ENCODE data around the gene MTRR.

DNA sequence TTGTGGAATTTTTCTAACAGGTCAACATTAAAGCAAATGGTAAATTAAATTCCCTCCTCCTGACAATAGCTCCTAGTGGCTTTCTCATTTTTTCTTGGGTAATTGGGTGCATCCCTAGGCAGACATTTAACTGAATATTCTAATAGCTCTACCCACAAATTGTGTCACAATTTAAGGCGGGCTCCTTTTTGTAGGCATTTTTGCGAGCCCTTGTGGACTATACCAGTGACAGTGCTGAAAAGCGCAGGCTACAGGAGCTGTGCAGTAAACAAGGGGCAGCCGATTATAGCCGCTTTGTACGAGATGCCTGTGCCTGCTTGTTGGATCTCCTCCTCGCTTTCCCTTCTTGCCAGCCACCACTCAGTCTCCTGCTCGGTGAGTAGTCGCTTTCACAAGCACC is 20.0 kb downstream of the MTRR start:
- no peak for TF ChIP-seq CTCF (conservative IDR thresholded peaks at IDR 0.05; ENCODE audit: low read length)
- TF ChIP-seq EZH2phosphoT487 (IDR thresholded peaks at IDR 0.05; ENCODE audit: borderline replicate concordance) = no peak
